HepG2 (cell line): ENCODE data around the gene CTNNBIP1. TPM values are rescaled to one million over a fixed set of nuclear protein-coding genes. Genes with fewer than 3 reads are reported as not detected.

ENCODE experiments used
- ATF6 ChIP-seq: sonication (generic); formaldehyde crosslinking; conservative IDR thresholded peaks from 2 replicates; pipeline ENCODE4 v1.4.0; 2020; ENCODE audit warnings: missing genetic modification reagents
- ATRX ChIP-seq: sonication (generic); formaldehyde crosslinking; IDR thresholded peaks from 2 replicates; pipeline ENCODE4 v1.4.0; 2020; ENCODE audit warnings: missing genetic modification reagents, borderline replicate concordance
- BATF2 ChIP-seq: sonication (generic); formaldehyde crosslinking; IDR thresholded peaks from 2 replicates; pipeline ENCODE4 v1.8.0; 2022; ENCODE audit warnings: mild to moderate bottlenecking, missing genetic modification reagents, moderate library complexity
- KMT2B ChIP-seq: IDR thresholded peaks from 2 replicates; pipeline ENCODE4 v1.6.1; 2016; ENCODE audit warnings: missing genetic modification reagents, missing compliant biosample characterization
- NFRKB ChIP-seq: fragments of 450-650 bp; IDR thresholded peaks from 2 replicates; pipeline ENCODE4 v1.6.1; 2017
- NR2C2 ChIP-seq: sonication (generic); formaldehyde crosslinking; IDR thresholded peaks from 2 replicates; pipeline ENCODE4 v1.4.0; 2020; ENCODE audit warnings: missing genetic modification reagents, mild to moderate bottlenecking, moderate library complexity, borderline replicate concordance
- NR2F6 ChIP-seq, 2 experiments: IDR thresholded peaks; 2 replicates each; pipeline ENCODE4 v1.6.1; 2016; ENCODE audit warnings: antibody characterized with exemption in 1 of 2, mild to moderate bottlenecking in 1 of 2
- PBX2 ChIP-seq: IDR thresholded peaks from 2 replicates; pipeline ENCODE4 v1.6.1; 2016; ENCODE audit warnings: control low read depth
- PRDM10 ChIP-seq: sonication (generic); formaldehyde crosslinking; IDR thresholded peaks from 2 replicates; pipeline ENCODE4 v1.4.0; 2020; ENCODE audit warnings: low read depth, missing genetic modification reagents
- SRSF1 ChIP-seq: fragments of 200-400 bp; formaldehyde crosslinking; optimal IDR thresholded peaks from 2 replicates; pipeline ENCODE3; 2017; ENCODE audit warnings: mild to moderate bottlenecking, low read depth, low read length, moderate library complexity
- TMF1 ChIP-seq: sonication (generic); formaldehyde crosslinking; IDR thresholded peaks from 2 replicates; pipeline ENCODE4 v1.8.1; 2022; ENCODE audit warnings: low read depth, missing genetic modification reagents
- ZBTB26 ChIP-seq: IDR thresholded peaks from 2 replicates; pipeline ENCODE4 v1.6.1; 2016; ENCODE audit warnings: missing compliant biosample characterization, missing genetic modification reagents, borderline replicate concordance
- ZBTB49 ChIP-seq: sonication (generic); formaldehyde crosslinking; IDR thresholded peaks from 2 replicates; pipeline ENCODE4 v1.4.0; 2020; ENCODE audit warnings: missing genetic modification reagents, borderline replicate concordance
- ZMAT5 ChIP-seq: sonication (generic); formaldehyde crosslinking; IDR thresholded peaks from 2 replicates; pipeline ENCODE4 v1.5.0; 2020; ENCODE audit warnings: mild to moderate bottlenecking, low read depth, missing genetic modification reagents, borderline replicate concordance
- ZNF251 ChIP-seq: sonication (generic); formaldehyde crosslinking; IDR thresholded peaks from 2 replicates; pipeline ENCODE4 v1.9.0; 2021; ENCODE audit warnings: mild to moderate bottlenecking, missing genetic modification reagents
- ZNF292 ChIP-seq: sonication (generic); formaldehyde crosslinking; IDR thresholded peaks from 2 replicates; pipeline ENCODE4 v1.8.1; 2022; ENCODE audit warnings: mild to moderate bottlenecking, low read depth, missing genetic modification reagents, borderline replicate concordance
- polyA plus RNA-seq, 8 experiments: library from polyadenylated mRNA; depleted of rRNA in 3 of 8; stranded (reverse) in 7 of 8; unstranded in 1 of 8; fragments of >200 nt; fragmentation: Illumina TruSeq in 4 of 8; extraction: Trizol in 4 of 8; gene quantifications; 2 replicates each; pipeline versions ENCODE4 v1.2.1 to v1.2.3, GENCODE V29; 2011 to 2016; ENCODE audit warnings: low read depth in 4 of 8, missing spikeins in 1 of 8, mixed read lengths in 1 of 8; ENCODE audit not compliant: insufficient read depth in 1 of 8
- total RNA-seq, 5 experiments: library from RNA; depleted of rRNA; stranded (reverse); fragments of >200 nt; fragmentation: Illumina TruSeq; extraction: Trizol; gene quantifications; 2 replicates each; pipeline ENCODE4 v1.2.3, GENCODE V29; 2016; ENCODE audit warnings: low read depth in 1 of 5

The CTNNBIP1 gene
- total and polyA plus RNA-seq, 2 of the 13 experiments (the other 11 are each of a cell fraction or from before 2014, with no cell fraction given): 71.7 to 83.0 TPM

- no peak for TF ChIP-seq NFRKB
- TF ChIP-seq BATF2 (CRISPR knock-in tag): no peak
- peak; percentile 74; the same call in 1 of the 2 replicates for TF ChIP-seq PRDM10 (CRISPR knock-in tag)
- no peak for TF ChIP-seq ZBTB49 (CRISPR knock-in tag)
- TF ChIP-seq ZMAT5 (CRISPR knock-in tag): no peak
- no peak; the same call in 1 of the 2 replicates for TF ChIP-seq ATRX (CRISPR knock-in tag)
- no peak for TF ChIP-seq PBX2
- TF ChIP-seq ZNF251 (CRISPR knock-in tag): no peak
- TF ChIP-seq TMF1 (CRISPR knock-in tag): no peak
- no peak for TF ChIP-seq ATF6 (CRISPR knock-in tag)
- peak; percentile 89 for TF ChIP-seq NR2C2 (CRISPR knock-in tag)
- TF ChIP-seq ZNF292 (CRISPR knock-in tag): no peak
- TF ChIP-seq NR2F6 (IDR thresholded peaks at IDR 0.05): no peak
- peak; percentile 66; the same call in 1 of the 2 replicates for TF ChIP-seq NR2F6 (CRISPR knock-in tag; IDR thresholded peaks at IDR 0.05)
- peak; percentile 95 for TF ChIP-seq KMT2B (CRISPR knock-in tag)
- peak; percentile 91 for TF ChIP-seq SRSF1
- peak; percentile 74; the same call in 1 of the 2 replicates for TF ChIP-seq ZBTB26 (CRISPR knock-in tag)
Measured at GRCh38 chr1:9942939-9943788, 33.1 kb upstream of the CTNNBIP1 start, which contains the start of the genes LZIC and NMNAT1 (continued).
